Epithelial cell of proximal tubule (primary cell): Measurements from ENCODE around the gene PRKN. TPM values are rescaled to one million over a fixed set of nuclear protein-coding genes. Genes with fewer than 3 reads are reported as not detected.

ENCODE experiments used
- DNase-seq: peaks from one replicate; pipeline ENCODE4 v3.0.0-alpha.2; 2011; ENCODE audit warnings: low read depth
- H3K4me3 ChIP-seq: 2 replicates; pipeline ENCODE4 v1.5.1; 2011; ENCODE audit warnings: low read depth, mild to moderate bottlenecking, low read length
- total RNA-seq: library from RNA; depleted of rRNA; stranded (reverse); fragments of >200 nt; gene quantifications from 2 replicates; pipeline ENCODE4 v1.2.3, GENCODE V29; 2015
- TF ChIP-seq, protein P1 (sequence below): conservative IDR thresholded peaks from 2 replicates; pipeline ENCODE4 v1.5.1; 2012; ENCODE audit warnings: low read depth, mild to moderate bottlenecking, low read length

PRKN gene
- total RNA-seq, 1 donor from 2014 or later, result 0.58 TPM

DNA sequence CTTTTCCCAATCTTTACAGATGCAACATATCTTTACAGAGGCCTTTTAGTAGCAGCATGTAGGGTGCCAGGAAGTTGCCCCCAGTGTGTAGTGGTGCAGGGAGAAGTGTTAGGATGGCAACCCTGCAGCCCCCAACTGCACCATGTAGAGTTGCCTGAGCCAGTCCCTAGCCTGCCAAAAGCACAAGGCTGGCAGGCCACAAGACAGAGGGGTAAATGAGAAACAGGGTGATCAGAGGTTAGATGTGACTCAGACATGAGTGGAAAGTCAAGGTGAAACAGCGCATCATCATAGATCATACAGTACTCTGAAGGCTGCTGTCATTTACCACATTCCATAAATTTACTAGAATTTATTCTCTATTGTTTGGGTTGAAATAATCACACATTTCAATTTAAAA is 467.5 kb downstream of the PRKN start:
- no peak for DNase-seq

DNA sequence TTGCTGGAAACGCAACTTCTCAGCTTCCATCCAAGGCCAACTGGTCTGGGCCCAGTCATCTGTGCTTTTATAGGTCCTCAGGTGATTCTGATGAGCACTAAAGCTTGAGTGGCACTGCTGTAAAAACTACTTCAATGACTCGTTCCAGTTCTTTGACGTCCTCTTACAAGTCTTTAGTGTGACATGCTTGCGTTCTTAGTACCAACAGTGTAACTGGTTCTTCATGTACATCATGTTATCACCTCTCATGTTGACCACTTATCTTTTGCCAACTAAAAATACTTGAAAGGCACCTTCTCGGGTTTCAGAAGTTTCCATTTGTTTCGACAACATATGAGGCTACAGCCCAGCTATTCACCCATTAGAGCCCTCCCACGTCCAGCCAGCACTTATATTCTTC is 468.9 kb downstream of the PRKN start:
- DNase-seq, result no peak
- TF ChIP-seq, protein P1, sequence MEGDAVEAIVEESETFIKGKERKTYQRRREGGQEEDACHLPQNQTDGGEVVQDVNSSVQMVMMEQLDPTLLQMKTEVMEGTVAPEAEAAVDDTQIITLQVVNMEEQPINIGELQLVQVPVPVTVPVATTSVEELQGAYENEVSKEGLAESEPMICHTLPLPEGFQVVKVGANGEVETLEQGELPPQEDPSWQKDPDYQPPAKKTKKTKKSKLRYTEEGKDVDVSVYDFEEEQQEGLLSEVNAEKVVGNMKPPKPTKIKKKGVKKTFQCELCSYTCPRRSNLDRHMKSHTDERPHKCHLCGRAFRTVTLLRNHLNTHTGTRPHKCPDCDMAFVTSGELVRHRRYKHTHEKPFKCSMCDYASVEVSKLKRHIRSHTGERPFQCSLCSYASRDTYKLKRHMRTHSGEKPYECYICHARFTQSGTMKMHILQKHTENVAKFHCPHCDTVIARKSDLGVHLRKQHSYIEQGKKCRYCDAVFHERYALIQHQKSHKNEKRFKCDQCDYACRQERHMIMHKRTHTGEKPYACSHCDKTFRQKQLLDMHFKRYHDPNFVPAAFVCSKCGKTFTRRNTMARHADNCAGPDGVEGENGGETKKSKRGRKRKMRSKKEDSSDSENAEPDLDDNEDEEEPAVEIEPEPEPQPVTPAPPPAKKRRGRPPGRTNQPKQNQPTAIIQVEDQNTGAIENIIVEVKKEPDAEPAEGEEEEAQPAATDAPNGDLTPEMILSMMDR, result no peak
- no peak overlapping the region for H3K4me3 ChIP-seq

More for the DNA sequence above, 467.5 kb downstream of the PRKN start:
- no peak overlapping the region for H3K4me3 ChIP-seq
- TF ChIP-seq, protein P1, result no peak

DNA sequence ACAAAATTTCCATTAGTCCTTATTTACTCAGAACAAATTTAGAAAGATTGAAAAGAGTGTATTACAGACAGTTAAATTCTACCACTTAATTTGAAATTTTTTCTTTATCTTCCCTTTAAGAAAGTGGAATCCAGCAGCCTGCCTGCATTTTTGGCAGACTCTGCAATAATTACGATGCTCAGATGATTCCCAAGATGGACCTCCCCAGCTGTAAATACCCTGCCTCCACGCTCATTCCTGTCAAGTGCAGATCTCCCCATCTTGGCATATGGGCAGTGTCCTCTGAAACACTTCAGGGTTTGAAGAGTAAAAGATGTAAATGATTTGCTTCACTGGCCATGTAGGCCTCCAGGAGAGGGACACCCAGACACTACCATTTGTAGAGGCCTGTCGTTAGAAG is 471.2 kb downstream of the PRKN start:
- no peak for DNase-seq
- H3K4me3 ChIP-seq, result no peak overlapping the region
- TF ChIP-seq, protein P1, result no peak

DNA sequence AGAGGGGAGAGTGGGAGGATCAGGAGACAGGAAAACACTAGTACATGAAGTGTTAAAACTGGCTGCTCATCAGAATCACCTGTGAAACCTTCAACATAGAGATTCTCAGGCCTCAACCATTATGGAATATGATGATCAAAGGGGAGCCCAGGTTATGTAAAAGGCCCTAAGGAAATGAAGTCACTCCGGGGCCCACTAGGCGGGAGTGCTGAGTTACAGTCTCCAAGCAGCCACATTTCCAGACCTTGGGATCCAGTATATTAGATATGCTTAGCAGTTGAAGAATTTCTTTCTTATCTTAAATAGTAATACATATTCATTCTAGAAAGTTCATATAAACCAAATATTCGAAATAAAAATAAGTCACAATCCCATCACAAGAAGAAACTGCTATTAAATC is 476.3 kb downstream of the PRKN start:
- TF ChIP-seq, protein P1, result peak; percentile 56
- no peak for DNase-seq
- no peak overlapping the region for H3K4me3 ChIP-seq

DNA sequence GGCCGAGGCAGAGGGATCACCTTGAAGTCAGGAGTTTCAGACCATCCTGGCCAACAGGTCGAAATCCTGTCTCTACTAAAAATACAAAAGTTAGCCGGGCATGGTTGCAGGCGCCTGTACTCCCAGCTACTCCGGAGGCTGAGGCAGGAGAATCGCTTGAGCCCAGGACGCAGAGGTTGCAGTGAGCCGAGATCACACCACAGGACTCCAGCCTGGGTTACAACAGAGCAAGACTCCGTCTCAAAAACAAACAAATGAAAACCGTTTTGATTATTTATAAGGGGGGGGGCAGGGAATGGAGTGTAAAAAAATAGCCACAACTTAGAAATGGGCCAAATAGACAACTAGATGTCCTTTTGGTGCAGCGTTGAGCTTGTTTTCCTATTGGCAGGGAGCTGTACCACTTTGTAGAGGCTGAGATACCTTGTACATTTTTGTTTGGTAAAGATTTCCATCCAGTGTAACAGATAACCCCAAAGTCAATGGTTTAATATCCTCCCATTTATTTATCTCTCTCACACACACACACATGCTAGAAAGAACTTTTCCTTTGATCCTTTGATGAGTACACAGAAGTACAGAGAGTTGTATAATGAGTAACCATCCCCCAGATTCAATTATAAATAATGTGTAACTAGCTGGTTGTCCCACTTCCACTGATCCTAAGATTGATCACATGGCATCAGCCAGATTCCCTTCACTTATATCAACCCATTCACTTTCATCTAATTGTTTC is 477.5 kb downstream of the PRKN start:
- peak; percentile 48 for DNase-seq
- TF ChIP-seq, protein P1, result no peak
- H3K4me3 ChIP-seq, result peak overlapping the region; percentile 12

DNA sequence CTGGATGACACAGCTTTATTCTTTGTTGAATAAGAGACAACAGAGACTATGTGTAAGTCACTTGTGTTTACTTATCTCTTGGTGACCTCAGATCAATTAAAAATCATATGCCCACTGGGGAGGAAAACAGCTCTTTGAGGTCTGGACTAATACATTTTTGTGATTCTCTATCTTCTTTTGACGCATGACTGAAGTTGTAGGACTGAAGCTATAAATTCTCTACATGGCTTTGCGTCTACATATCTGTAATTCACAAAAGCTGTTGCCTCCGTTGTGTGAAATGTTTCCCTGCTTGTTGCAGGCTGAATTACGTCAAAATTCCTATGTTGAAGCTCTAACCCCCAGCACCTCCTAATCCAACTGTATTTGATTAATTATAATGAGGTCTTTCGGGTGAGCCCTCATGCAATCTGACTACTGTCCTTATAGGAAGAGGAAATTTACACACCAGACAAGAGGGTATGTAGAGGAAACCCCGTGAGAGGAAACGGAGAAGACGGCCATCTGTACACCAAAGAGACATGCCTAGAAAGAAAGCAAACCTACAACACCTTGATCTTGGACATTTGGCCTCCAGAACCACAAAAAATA is 481.6 kb downstream of the PRKN start:
- TF ChIP-seq, protein P1, result no peak
- no peak for DNase-seq

DNA sequence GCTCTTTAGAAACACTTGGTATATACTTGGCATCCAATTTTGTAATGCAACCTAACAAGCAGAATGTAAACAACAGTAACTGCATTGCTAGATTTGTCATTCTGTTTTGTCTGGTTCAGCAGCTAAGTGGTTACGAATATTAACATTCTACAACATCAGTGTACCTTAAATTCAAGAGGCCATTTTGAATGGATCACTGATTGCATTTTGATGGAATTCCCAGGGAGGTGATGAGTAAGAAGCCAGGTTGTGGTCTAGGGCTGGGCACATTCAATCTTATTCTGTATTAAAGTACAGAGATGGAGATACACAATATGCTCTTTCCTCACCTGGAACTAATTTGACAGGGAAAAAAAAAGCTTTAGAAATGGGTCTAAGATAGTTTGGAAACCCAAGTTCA is 483.5 kb downstream of the PRKN start:
- no peak overlapping the region for H3K4me3 ChIP-seq
- TF ChIP-seq, protein P1, result no peak
- DNase-seq, result peak; percentile 25

More for the DNA sequence above, 481.6 kb downstream of the PRKN start:
- H3K4me3 ChIP-seq, result no peak overlapping the region
